ENCODE measurements around the gene F13A1.

Gene F13A1

DNA sequence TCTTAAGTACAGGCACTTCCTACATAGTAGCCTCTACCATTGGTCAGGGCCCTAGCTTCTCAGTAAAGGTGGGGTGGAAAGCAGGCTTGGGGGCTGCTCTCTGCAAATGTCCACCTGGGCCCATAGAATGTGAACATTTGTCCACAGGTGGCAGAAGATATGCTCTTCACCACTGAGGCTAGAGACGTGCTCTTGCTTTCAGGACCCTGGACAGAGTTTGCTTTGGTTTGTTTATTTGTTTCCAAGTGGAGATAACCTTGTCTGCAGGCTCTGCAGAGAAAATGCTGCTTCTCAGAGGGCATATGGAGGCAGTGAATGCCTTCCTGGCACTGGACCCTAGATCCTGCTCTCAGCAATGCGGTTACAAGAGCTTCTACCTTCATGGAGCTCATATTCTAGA lies 129.0 kb downstream of the F13A1 start:
- WGBS, result 52% methylated on average over 2 of the region's 2 CpGs
- no peaks in the 10 kb centered on the region for H3K27me3 ChIP-seq (ENCODE audit: insufficient read depth, low read length)
- H3K4me1 ChIP-seq (ENCODE audit: insufficient read depth, low read length), result no peaks in the 10 kb centered on the region; the same call in 1 of the 2 replicates
- no peaks in the 10 kb centered on the region for H3K36me3 ChIP-seq (ENCODE audit: insufficient read depth, low read length)
- H3K9ac ChIP-seq (ENCODE audit: low read depth, low read length), result no peak overlapping the region
- H3K4me3 ChIP-seq (ENCODE audit: low read length), result no peak overlapping the region
- no peaks in the 10 kb centered on the region for H3K9me3 ChIP-seq (ENCODE audit: insufficient read depth, low read depth, low read length)
- no peak overlapping the region for H3K27ac ChIP-seq (ENCODE audit: low read depth, low read length)

- H3K9ac ChIP-seq (ENCODE audit: low read depth, low read length), result no peak overlapping the region
- H3K4me1 ChIP-seq (ENCODE audit: insufficient read depth, low read length), result no peaks in the 10 kb centered on the region
- 91% methylated on average over 2 of the region's 2 CpGs for WGBS
- no peak overlapping the region for H3K4me3 ChIP-seq (ENCODE audit: low read length)
- H3K27ac ChIP-seq (ENCODE audit: low read depth, low read length), result no peak overlapping the region
- no peaks in the 10 kb centered on the region for H3K27me3 ChIP-seq (ENCODE audit: insufficient read depth, low read length)
- H3K9me3 ChIP-seq (ENCODE audit: insufficient read depth, low read depth, low read length), result no peaks in the 10 kb centered on the region
- H3K36me3 ChIP-seq (ENCODE audit: insufficient read depth, low read length), result no peaks in the 10 kb centered on the region
Observed at GRCh38 chr6:6180684-6181083, 139.8 kb downstream of the F13A1 start.

DNA sequence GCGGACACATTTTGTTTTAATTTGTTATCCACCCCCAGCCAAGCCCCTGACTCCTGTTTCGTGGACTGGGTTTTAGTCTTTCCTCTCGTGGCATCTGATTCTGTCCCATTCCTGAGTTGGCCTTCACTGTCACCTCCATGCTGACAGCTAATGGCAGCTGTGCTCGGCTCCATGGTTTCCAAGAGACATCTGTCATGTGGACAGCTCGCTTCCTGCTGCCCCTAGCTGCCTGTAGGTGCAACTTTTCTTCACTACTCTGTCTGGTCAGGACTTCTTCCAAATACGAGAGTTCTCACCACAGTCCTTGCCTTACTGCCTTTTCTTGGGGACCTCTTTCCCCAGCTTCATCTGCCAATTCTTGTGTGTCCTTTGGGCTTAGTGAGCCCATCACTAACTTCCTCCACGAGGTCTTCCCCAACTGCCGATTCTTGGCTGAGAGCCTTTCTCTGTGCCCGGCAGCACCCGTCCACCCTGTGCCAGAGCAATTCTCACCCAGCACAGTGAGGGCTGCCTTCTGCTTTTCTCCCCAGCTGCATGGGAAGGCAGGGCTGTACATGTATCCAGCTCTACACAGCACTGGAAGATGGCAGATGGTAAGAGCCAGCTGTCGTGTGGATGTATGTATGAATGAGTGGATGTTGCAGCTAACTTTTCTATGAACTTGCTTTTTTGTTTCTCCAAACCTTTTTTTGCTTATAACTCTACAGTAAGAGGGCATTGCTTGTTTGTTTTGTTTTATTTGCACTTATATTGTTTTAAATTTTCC lies 140.4 kb downstream of the F13A1 start:
- Histone ChIP-seq H3K9me3 (ENCODE audit: insufficient read depth, low read depth, low read length) (no peaks in the 10 kb centered on the region), H3K36me3 (ENCODE audit: insufficient read depth, low read length) (no peaks in the 10 kb centered on the region), H3K4me1 (ENCODE audit: insufficient read depth, low read length) (no peaks in the 10 kb centered on the region), H3K27ac (ENCODE audit: low read depth, low read length) (no peak overlapping the region), H3K27me3 (ENCODE audit: insufficient read depth, low read length) (no peaks in the 10 kb centered on the region), H3K9ac (ENCODE audit: low read depth, low read length) (no peak overlapping the region), H3K4me3 (ENCODE audit: low read length) (no peak overlapping the region)
- WGBS, result 92% methylated on average over 11 of the region's 11 CpGs

GRCh38 chr6:6178795-6179194 lies 141.7 kb downstream of the F13A1 start:
- Histone ChIP-seq H3K9ac (ENCODE audit: low read depth, low read length) (no peak overlapping the region), H3K4me3 (ENCODE audit: low read length) (no peak overlapping the region), H3K4me1 (ENCODE audit: insufficient read depth, low read length) (no peaks in the 10 kb centered on the region), H3K36me3 (ENCODE audit: insufficient read depth, low read length) (no peaks in the 10 kb centered on the region), H3K9me3 (ENCODE audit: insufficient read depth, low read depth, low read length) (no peaks in the 10 kb centered on the region), H3K27ac (ENCODE audit: low read depth, low read length) (no peak overlapping the region), H3K27me3 (ENCODE audit: insufficient read depth, low read length) (no peaks in the 10 kb centered on the region)
- 75% methylated on average over 6 of the region's 6 CpGs for WGBS

DNA sequence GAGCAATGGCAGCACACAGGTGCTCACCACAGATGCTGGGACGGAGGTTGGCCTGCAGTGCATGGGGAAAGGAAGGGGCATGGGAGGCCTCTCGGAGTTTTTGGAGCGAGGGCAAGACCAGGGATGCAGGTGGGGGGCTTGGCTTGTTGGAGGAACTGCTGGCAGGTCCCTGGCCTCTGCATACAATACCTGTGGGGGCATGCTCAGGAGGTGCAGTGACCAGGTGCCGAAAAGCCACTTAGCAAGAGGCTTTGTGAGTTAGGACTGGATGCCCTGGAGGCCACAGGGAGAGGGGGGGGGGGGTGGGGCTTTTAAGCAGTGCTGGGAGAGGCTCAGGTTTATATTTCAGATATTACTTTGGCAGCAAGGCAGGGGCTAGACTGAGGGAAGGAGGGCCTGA lies 142.7 kb downstream of the F13A1 start:
- no peaks in the 10 kb centered on the region for H3K36me3 ChIP-seq (ENCODE audit: insufficient read depth, low read length)
- no peaks in the 10 kb centered on the region for H3K9me3 ChIP-seq (ENCODE audit: insufficient read depth, low read depth, low read length)
- H3K4me1 ChIP-seq (ENCODE audit: insufficient read depth, low read length), result no peaks in the 10 kb centered on the region
- no peak overlapping the region for H3K4me3 ChIP-seq (ENCODE audit: low read length)
- H3K27ac ChIP-seq (ENCODE audit: low read depth, low read length), result no peak overlapping the region
- H3K9ac ChIP-seq (ENCODE audit: low read depth, low read length), result no peak overlapping the region
- H3K27me3 ChIP-seq (ENCODE audit: insufficient read depth, low read length), result no peaks in the 10 kb centered on the region
- 89% methylated on average over 4 of the region's 4 CpGs for WGBS

DNA sequence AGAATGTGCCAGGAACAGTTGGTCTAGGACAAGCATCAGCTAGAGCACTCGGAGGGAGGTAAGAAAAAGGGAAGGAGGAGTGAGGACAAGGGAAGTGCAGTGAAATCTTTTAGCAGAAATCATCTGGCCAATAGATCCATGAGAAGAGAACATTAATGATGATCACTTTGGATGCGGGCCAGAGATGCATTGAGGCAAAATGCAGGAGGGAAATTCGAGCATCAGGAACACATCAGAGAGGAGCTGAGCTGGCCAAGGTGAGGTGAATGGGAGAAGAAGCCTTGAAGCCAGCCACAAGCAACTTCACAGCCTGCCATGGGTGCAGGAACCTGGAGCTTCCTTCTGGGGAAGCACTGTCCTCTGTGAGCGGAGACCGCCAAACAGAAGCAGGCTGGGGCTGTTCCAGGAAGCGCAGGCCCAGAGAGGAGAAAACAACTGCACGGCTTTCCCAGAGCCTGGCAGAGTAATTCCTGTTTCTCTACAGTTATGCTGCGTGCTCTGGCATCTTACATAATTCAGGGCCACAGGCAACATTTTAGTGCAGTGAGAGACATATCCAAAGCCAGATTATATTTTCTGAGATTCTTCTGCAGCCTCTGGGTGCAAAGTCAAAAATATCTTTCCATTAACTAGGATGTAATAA lies 143.8 kb downstream of the F13A1 start:
- H3K27me3 ChIP-seq (ENCODE audit: insufficient read depth, low read length), result no peaks in the 10 kb centered on the region

DNA sequence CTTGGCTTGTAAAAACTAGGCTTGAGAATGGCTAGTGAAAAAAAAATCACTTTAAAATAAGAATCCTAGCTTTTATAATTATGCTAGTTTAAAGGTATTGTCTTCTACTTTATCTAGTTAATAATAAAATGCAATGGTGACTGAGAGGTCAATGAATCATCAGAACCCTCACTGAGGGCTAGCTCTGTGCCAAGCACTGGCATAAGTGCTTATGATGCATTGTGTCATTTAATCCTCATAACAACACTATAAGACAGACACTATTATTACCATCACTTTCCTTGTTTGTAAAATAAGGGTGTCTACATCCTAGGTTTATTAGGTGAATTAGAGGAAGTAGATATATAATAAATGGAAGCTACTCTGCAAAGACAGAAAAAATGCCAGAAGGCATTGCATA lies 144.3 kb downstream of the F13A1 start:
- H3K27ac ChIP-seq (ENCODE audit: low read depth, low read length), result no peak overlapping the region
- no peaks in the 10 kb centered on the region for H3K27me3 ChIP-seq (ENCODE audit: insufficient read depth, low read length)
- H3K4me3 ChIP-seq (ENCODE audit: low read length), result no peak overlapping the region
- H3K9ac ChIP-seq (ENCODE audit: low read depth, low read length), result no peak overlapping the region
- H3K9me3 ChIP-seq (ENCODE audit: insufficient read depth, low read depth, low read length), result no peaks in the 10 kb centered on the region
- no peaks in the 10 kb centered on the region for H3K36me3 ChIP-seq (ENCODE audit: insufficient read depth, low read length)
- H3K4me1 ChIP-seq (ENCODE audit: insufficient read depth, low read length), result no peaks in the 10 kb centered on the region

More for the DNA sequence above, 143.8 kb downstream of the F13A1 start:
- Histone ChIP-seq H3K9ac (ENCODE audit: low read depth, low read length) (no peak overlapping the region), H3K4me1 (ENCODE audit: insufficient read depth, low read length) (no peaks in the 10 kb centered on the region), H3K4me3 (ENCODE audit: low read length) (no peak overlapping the region), H3K9me3 (ENCODE audit: insufficient read depth, low read depth, low read length) (no peaks in the 10 kb centered on the region), H3K36me3 (ENCODE audit: insufficient read depth, low read length) (no peaks in the 10 kb centered on the region), H3K27ac (ENCODE audit: low read depth, low read length) (no peak overlapping the region)
- 90% methylated on average over 8 of the region's 8 CpGs for WGBS

- H3K4me3 ChIP-seq (ENCODE audit: low read length), result no peak overlapping the region
- no peak overlapping the region for H3K9ac ChIP-seq (ENCODE audit: low read depth, low read length)
- peaks cover 5% of the 10 kb centered on the region; the same call in 1 of the 2 replicates for H3K4me1 ChIP-seq (ENCODE audit: insufficient read depth, low read length)
- no peaks in the 10 kb centered on the region for H3K36me3 ChIP-seq (ENCODE audit: insufficient read depth, low read length)
- WGBS, result 31% methylated on average over 1 of the region's 1 CpG
- no peaks in the 10 kb centered on the region; the same call in 1 of the 2 replicates for H3K27me3 ChIP-seq (ENCODE audit: insufficient read depth, low read length)
- H3K27ac ChIP-seq (ENCODE audit: low read depth, low read length), result no peak overlapping the region; the same call in 1 of the 2 replicates
- no peaks in the 10 kb centered on the region for H3K9me3 ChIP-seq (ENCODE audit: insufficient read depth, low read depth, low read length)
Observed at GRCh38 chr6:6169141-6169540, 151.3 kb downstream of the F13A1 start.

GRCh38 chr6:6166064-6166463 lies 154.4 kb downstream of the F13A1 start:
- H3K4me3 ChIP-seq (ENCODE audit: low read length), result no peak overlapping the region
- peaks cover 5% of the 10 kb centered on the region; the same call in 1 of the 2 replicates for H3K4me1 ChIP-seq (ENCODE audit: insufficient read depth, low read length)
- WGBS, result 88% methylated on average over 3 of the region's 3 CpGs
- no peaks in the 10 kb centered on the region for H3K36me3 ChIP-seq (ENCODE audit: insufficient read depth, low read length)
- no peaks in the 10 kb centered on the region for H3K9me3 ChIP-seq (ENCODE audit: insufficient read depth, low read depth, low read length)
- no peak overlapping the region for H3K27ac ChIP-seq (ENCODE audit: low read depth, low read length)
- H3K9ac ChIP-seq (ENCODE audit: low read depth, low read length), result no peak overlapping the region
- no peaks in the 10 kb centered on the region; the same call in 1 of the 2 replicates for H3K27me3 ChIP-seq (ENCODE audit: insufficient read depth, low read length)

DNA sequence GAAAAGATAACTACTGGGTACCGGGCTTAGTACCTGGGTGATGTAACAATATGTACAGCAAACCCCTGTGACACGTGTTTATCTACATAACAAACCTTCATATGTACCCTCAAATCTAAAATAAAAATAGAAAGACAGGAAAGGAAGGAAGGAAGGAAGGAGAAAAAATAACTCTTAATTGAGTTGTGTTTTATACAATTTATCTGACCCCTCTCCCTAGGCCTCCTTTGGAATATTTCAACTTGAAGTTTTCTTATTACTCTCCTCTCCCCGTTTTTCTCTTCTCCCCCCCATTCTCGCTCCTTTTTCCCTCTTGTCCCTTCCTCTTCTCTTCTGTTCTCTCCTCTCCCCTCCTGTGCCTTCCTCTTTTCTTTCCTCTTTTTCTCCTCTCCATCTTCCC lies 156.1 kb downstream of the F13A1 start:
- Histone ChIP-seq H3K27ac (ENCODE audit: low read depth, low read length) (no peak overlapping the region), H3K4me3 (ENCODE audit: low read length) (no peak overlapping the region), H3K9me3 (ENCODE audit: insufficient read depth, low read depth, low read length) (no peaks in the 10 kb centered on the region), H3K4me1 (ENCODE audit: insufficient read depth, low read length) (peaks cover 2% of the 10 kb centered on the region; the same call in 1 of the 2 replicates), H3K9ac (ENCODE audit: low read depth, low read length) (no peak overlapping the region), H3K27me3 (ENCODE audit: insufficient read depth, low read length) (no peaks in the 10 kb centered on the region; the same call in 1 of the 2 replicates), H3K36me3 (ENCODE audit: insufficient read depth, low read length) (no peaks in the 10 kb centered on the region)
- 84% methylated on average over 4 of the region's 4 CpGs for WGBS

GRCh38 chr6:6154335-6154734 lies 166.1 kb downstream of the F13A1 start:
- Histone ChIP-seq H3K4me1 (ENCODE audit: insufficient read depth, low read length) (peaks cover 3% of the 10 kb centered on the region; the same call in 1 of the 2 replicates), H3K27ac (ENCODE audit: low read depth, low read length) (no peak overlapping the region), H3K4me3 (ENCODE audit: low read length) (no peak overlapping the region), H3K9ac (ENCODE audit: low read depth, low read length) (no peak overlapping the region), H3K27me3 (ENCODE audit: insufficient read depth, low read length) (no peaks in the 10 kb centered on the region), H3K9me3 (ENCODE audit: insufficient read depth, low read depth, low read length) (no peaks in the 10 kb centered on the region), H3K36me3 (ENCODE audit: insufficient read depth, low read length) (no peaks in the 10 kb centered on the region)
- WGBS, result 99% methylated on average over 3 of the region's 3 CpGs
